Thyroid gland (tissue), 4 donors: Measurements from ENCODE around the gene NPR1.

Source experiments
- CTCF ChIP-seq, 6 experiments: fragments of 200-600 bp in 3 of 6; fragments of 450-650 bp in 3 of 6; sonication (generic) in 3 of 6; IDR thresholded peaks; one replicate each; pipeline ENCODE4 v1.5.1; 2016 to 2019; ENCODE audit warnings: antibody characterized with exemption in 6 of 6, mild to moderate bottlenecking in 2 of 6, inconsistent platforms in 1 of 6, moderate library complexity in 1 of 6
- POLR2A ChIP-seq, 2 donors: fragments of 450-650 bp; IDR thresholded peaks; one replicate each; pipeline ENCODE4 v1.6.1; 2017; ENCODE audit warnings: antibody characterized with exemption in 2 of 2, mild to moderate bottlenecking in 2 of 2, moderate library complexity in 1 of 2

GRCh38 chr1:153728305-153729066, 50.0 kb downstream of the NPR1 start:
- no peak for TF ChIP-seq CTCF (IDR thresholded peaks at IDR 0.05)
- TF ChIP-seq POLR2A (IDR thresholded peaks at IDR 0.05): no peak
